Adipose tissue (tissue), 3 donors: Measurements from ENCODE around the gene NFE2L3. TPM values are rescaled to one million over a fixed set of nuclear protein-coding genes. Genes with fewer than 3 reads are reported as not detected.
"Not testable (repeated sequence)": the region's sequence is repeated elsewhere in the genome, so short reads cannot be mapped to it uniquely, and the experiment has no call there.

Source experiments
- H3K27ac ChIP-seq: one replicate; pipeline ENCODE4 v1.5.1; 2013; ENCODE audit warnings: low read depth, low read length
- WGBS, 3 donors: extraction: QIAGEN DNeasy Blood & Tissue Kit; methylation state at CpG; one replicate each; pipeline ENCODE4 v1.1.7; 2013; 5-methylcytosine and 5-hydroxymethylcytosine counted together
- polyA plus RNA-seq, 3 donors: library from polyadenylated mRNA; stranded (reverse); fragments of 200-250 nt; gene quantifications; one replicate each; pipeline ENCODE4 v1.2.3, GENCODE V29; 2013
- donor health status: healthy with polysubstance abuse.
- donor health status: Bipolar disorder and iron deficiency.
- donor health status: healthy.

NFE2L3 gene
- polyA plus RNA-seq, 3 donors, result 1.3 to 1.9 (median 1.8) TPM

GRCh38 chr7:26180792-26181198 is 28.8 kb downstream of the NFE2L3 start:
- WGBS, 3 donors, result 23 to 59% (median 53%) methylated on average over 5 of the region's 5 CpGs
- H3K27ac ChIP-seq, result no peak overlapping the region

GRCh38 chr7:26181474-26182227 is 29.7 kb downstream of the NFE2L3 start:
- WGBS, 3 donors, result 71 to 84% (median 83%) methylated on average over 3 of the region's 3 CpGs
- H3K27ac ChIP-seq, result no peak overlapping the region

- no peak overlapping the region for H3K27ac ChIP-seq
- WGBS, 3 donors, result 52 to 74% (median 74%) methylated on average over 6 of the region's 6 CpGs
Measured at GRCh38 chr7:26182283-26182682, 30.3 kb downstream of the NFE2L3 start.

- H3K27ac ChIP-seq, result no peak overlapping the region
- WGBS, 3 donors, result 80 to 88% (median 85%) methylated on average over 8 of the region's 8 CpGs
Measured at GRCh38 chr7:26182706-26183105, 30.7 kb downstream of the NFE2L3 start.

GRCh38 chr7:26183545-26184280 is 31.7 kb downstream of the NFE2L3 start:
- no peak overlapping the region for H3K27ac ChIP-seq
- 65 to 77% (median 66%) methylated on average over 4 of the region's 4 CpGs for WGBS, 3 donors

GRCh38 chr7:26184281-26185101 is 32.5 kb downstream of the NFE2L3 start:
- 57 to 83% (median 79%) methylated on average over 4 of the region's 4 CpGs for WGBS, 3 donors
- H3K27ac ChIP-seq, result not testable (repeated sequence)

GRCh38 chr7:26185131-26185843 is 33.3 kb downstream of the NFE2L3 start:
- WGBS, 3 donors, result 84 to 90% (median 88%) methylated on average over 10 of the region's 10 CpGs
- no peak overlapping the region for H3K27ac ChIP-seq

GRCh38 chr7:26185844-26186180 is 33.8 kb downstream of the NFE2L3 start:
- H3K27ac ChIP-seq, result no peak overlapping the region
- 89 to 100% (median 95%) methylated on average over 1 of the region's 1 CpG for WGBS, 3 donors

- 83 to 91% (median 84%) methylated on average over 5 of the region's 5 CpGs for WGBS, 3 donors
- no peak overlapping the region for H3K27ac ChIP-seq
Measured at GRCh38 chr7:26186364-26187311, 34.6 kb downstream of the NFE2L3 start.

GRCh38 chr7:26187380-26188205 is 35.6 kb downstream of the NFE2L3 start:
- 75 to 85% (median 75%) methylated on average over 11 of the region's 11 CpGs for WGBS, 3 donors
- H3K27ac ChIP-seq, result no peak overlapping the region

- no peak overlapping the region for H3K27ac ChIP-seq
- 87 to 92% (median 91%) methylated on average over 9 of the region's 9 CpGs for WGBS, 3 donors
Measured at GRCh38 chr7:26188206-26188956, 36.4 kb downstream of the NFE2L3 start.

- H3K27ac ChIP-seq, result no peak overlapping the region
- 84 to 97% (median 89%) methylated on average over 3 of the region's 3 CpGs for WGBS, 3 donors
Measured at GRCh38 chr7:26188957-26189541, 37.1 kb downstream of the NFE2L3 start.

GRCh38 chr7:26189697-26190096 is 37.7 kb downstream of the NFE2L3 start:
- WGBS, 3 donors, result 85 to 92% (median 88%) methylated on average over 3 of the region's 3 CpGs
- H3K27ac ChIP-seq, result no peak overlapping the region

- no peak overlapping the region for H3K27ac ChIP-seq
- 69 to 88% (median 85%) methylated on average over 1 of the region's 1 CpG for WGBS, 3 donors
Measured at GRCh38 chr7:26190417-26190869, 38.4 kb downstream of the NFE2L3 start.

- H3K27ac ChIP-seq, result no peak overlapping the region
- 71 to 81% (median 76%) methylated on average over 7 of the region's 7 CpGs for WGBS, 3 donors
Measured at GRCh38 chr7:26191233-26191973, 39.4 kb downstream of the NFE2L3 start.
